ENCODE measurements around the gene SEC23A.

SEC23A gene

GRCh38 chr14:39035336-39035735 is 67.7 kb downstream of the SEC23A start:
- TF ChIP-seq YY1 (IDR thresholded peaks at IDR 0.05; ENCODE audit: low read depth) (no peak), TAF1 (IDR thresholded peaks at IDR 0.05; ENCODE audit: low read depth) (no peak), MAX (IDR thresholded peaks at IDR 0.05) (no peak), REST (IDR thresholded peaks at IDR 0.05; ENCODE audit: low read depth) (no peak), TEAD4 (IDR thresholded peaks at IDR 0.05) (no peak)

- TF ChIP-seq MAX (IDR thresholded peaks at IDR 0.05) = no peak
- TF ChIP-seq USF1 (IDR thresholded peaks at IDR 0.05) = no peak
- TF ChIP-seq CREB1 (IDR thresholded peaks at IDR 0.05; ENCODE audit: low read depth) = no peak
- TF ChIP-seq TAF1 (IDR thresholded peaks at IDR 0.05; ENCODE audit: low read depth) = no peak
- no peak for TF ChIP-seq TCF12 (IDR thresholded peaks at IDR 0.05; ENCODE audit: low read depth)
- TF ChIP-seq EP300 (IDR thresholded peaks at IDR 0.05; ENCODE audit: borderline replicate concordance) = no peak
- TF ChIP-seq FOXM1 (IDR thresholded peaks at IDR 0.05; ENCODE audit: borderline replicate concordance, low read depth) = no peak
- no peak for TF ChIP-seq NFIC (IDR thresholded peaks at IDR 0.05)
- no peak for TF ChIP-seq TEAD4 (IDR thresholded peaks at IDR 0.05)
- TF ChIP-seq RAD21 (IDR thresholded peaks at IDR 0.05; ENCODE audit: low read depth) = no peak
- TF ChIP-seq REST (IDR thresholded peaks at IDR 0.05; ENCODE audit: low read depth) = no peak
- no peak for TF ChIP-seq CEBPB (IDR thresholded peaks at IDR 0.05)
- no peak for TF ChIP-seq YY1 (IDR thresholded peaks at IDR 0.05; ENCODE audit: low read depth)
- TF ChIP-seq ZBTB7A (IDR thresholded peaks at IDR 0.05; ENCODE audit: low read depth) = no peak
- TF ChIP-seq EGR1 (IDR thresholded peaks at IDR 0.05) = no peak
Measured at GRCh38 chr14:39034481-39035296, 68.3 kb downstream of the SEC23A start.

- TF ChIP-seq TAF1 (IDR thresholded peaks at IDR 0.05; ENCODE audit: low read depth) (no peak), NFIC (IDR thresholded peaks at IDR 0.05) (no peak), TEAD4 (IDR thresholded peaks at IDR 0.05) (no peak), EGR1 (IDR thresholded peaks at IDR 0.05) (no peak), USF1 (IDR thresholded peaks at IDR 0.05) (no peak), CEBPB (IDR thresholded peaks at IDR 0.05) (no peak), EP300 (IDR thresholded peaks at IDR 0.05; ENCODE audit: borderline replicate concordance) (no peak), CREB1 (IDR thresholded peaks at IDR 0.05; ENCODE audit: low read depth) (no peak), YY1 (IDR thresholded peaks at IDR 0.05; ENCODE audit: low read depth) (no peak), MAX (IDR thresholded peaks at IDR 0.05) (no peak), ZBTB7A (IDR thresholded peaks at IDR 0.05; ENCODE audit: low read depth) (no peak), RAD21 (IDR thresholded peaks at IDR 0.05; ENCODE audit: low read depth) (no peak), REST (IDR thresholded peaks at IDR 0.05; ENCODE audit: low read depth) (no peak), FOXM1 (IDR thresholded peaks at IDR 0.05; ENCODE audit: borderline replicate concordance, low read depth) (no peak), TCF12 (IDR thresholded peaks at IDR 0.05; ENCODE audit: low read depth) (no peak)
Measured at GRCh38 chr14:39033371-39033770, 69.7 kb downstream of the SEC23A start.

GRCh38 chr14:39030209-39030608 is 72.8 kb downstream of the SEC23A start:
- TF ChIP-seq CEBPB (IDR thresholded peaks at IDR 0.05) (no peak), RAD21 (IDR thresholded peaks at IDR 0.05; ENCODE audit: low read depth) (no peak), EGR1 (IDR thresholded peaks at IDR 0.05) (no peak), TEAD4 (IDR thresholded peaks at IDR 0.05) (no peak), TCF12 (IDR thresholded peaks at IDR 0.05; ENCODE audit: low read depth) (no peak), ZBTB7A (IDR thresholded peaks at IDR 0.05; ENCODE audit: low read depth) (no peak), TAF1 (IDR thresholded peaks at IDR 0.05; ENCODE audit: low read depth) (no peak), MAX (IDR thresholded peaks at IDR 0.05) (no peak)

All from Ishikawa (cell line).